ENCODE measurements around the gene PLCXD3.
"Not testable (repeated sequence)": the region's sequence is repeated elsewhere in the genome, so short reads cannot be mapped to it uniquely, and the experiment has no call there.

DNA sequence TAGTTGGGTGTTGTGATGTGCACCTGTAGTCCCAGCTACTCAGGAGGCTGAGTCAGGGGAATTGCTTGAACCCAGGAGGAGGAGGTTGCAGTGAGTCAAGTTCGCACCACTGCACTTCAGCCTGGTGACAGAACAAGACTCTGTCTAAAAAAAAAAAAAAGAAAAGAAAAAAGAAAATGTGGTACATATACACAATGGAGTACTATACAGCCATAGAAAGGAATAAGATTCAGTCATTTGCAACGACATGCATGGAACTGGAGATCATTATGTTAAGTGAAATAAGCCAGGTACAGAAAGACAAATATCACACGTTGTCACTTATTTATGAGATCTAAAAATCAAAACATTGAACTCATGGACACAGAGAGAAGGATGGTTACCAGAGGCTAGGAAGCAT is 187.6 kb downstream of the PLCXD3 start:
- TF ChIP-seq, protein P1, sequence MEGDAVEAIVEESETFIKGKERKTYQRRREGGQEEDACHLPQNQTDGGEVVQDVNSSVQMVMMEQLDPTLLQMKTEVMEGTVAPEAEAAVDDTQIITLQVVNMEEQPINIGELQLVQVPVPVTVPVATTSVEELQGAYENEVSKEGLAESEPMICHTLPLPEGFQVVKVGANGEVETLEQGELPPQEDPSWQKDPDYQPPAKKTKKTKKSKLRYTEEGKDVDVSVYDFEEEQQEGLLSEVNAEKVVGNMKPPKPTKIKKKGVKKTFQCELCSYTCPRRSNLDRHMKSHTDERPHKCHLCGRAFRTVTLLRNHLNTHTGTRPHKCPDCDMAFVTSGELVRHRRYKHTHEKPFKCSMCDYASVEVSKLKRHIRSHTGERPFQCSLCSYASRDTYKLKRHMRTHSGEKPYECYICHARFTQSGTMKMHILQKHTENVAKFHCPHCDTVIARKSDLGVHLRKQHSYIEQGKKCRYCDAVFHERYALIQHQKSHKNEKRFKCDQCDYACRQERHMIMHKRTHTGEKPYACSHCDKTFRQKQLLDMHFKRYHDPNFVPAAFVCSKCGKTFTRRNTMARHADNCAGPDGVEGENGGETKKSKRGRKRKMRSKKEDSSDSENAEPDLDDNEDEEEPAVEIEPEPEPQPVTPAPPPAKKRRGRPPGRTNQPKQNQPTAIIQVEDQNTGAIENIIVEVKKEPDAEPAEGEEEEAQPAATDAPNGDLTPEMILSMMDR (conservative IDR thresholded peaks at IDR 0.05) = not testable (repeated sequence)
- TF ChIP-seq ZFX (IDR thresholded peaks at IDR 0.05) = not testable (repeated sequence)

Data from C4-2B (cell line).